GM18861 (cell line): ENCODE results near the gene TBC1D9B.
A peak's percentile ranks its signal among the peaks of the same experiment; 100 is the strongest.

Experiments
- ATAC-seq: cut with Tn5 transposase; IDR thresholded peaks from one replicate; pipeline ENCODE4 v1.9.1; 2021; ENCODE audit not compliant: unreplicated experiment

Gene TBC1D9B

DNA sequence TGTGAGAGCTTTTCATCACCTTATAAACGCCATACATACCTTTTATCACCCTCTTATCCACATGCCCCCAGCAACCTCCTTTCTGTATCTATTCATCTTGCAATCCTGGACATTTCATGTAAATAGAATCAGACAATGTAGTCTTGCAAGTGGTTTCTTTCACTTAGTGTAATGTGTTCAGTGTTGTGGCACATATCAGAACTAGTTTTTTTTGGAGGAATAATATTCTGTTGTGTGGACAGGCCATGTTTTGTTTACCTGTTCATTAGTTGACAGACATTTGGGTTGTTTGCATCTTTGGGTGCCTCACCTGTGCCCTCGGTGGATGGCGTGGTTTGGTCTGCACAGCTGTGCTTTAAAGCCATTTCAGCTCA lies 85.7 kb downstream of the TBC1D9B start:
- no peak for ATAC-seq

DNA sequence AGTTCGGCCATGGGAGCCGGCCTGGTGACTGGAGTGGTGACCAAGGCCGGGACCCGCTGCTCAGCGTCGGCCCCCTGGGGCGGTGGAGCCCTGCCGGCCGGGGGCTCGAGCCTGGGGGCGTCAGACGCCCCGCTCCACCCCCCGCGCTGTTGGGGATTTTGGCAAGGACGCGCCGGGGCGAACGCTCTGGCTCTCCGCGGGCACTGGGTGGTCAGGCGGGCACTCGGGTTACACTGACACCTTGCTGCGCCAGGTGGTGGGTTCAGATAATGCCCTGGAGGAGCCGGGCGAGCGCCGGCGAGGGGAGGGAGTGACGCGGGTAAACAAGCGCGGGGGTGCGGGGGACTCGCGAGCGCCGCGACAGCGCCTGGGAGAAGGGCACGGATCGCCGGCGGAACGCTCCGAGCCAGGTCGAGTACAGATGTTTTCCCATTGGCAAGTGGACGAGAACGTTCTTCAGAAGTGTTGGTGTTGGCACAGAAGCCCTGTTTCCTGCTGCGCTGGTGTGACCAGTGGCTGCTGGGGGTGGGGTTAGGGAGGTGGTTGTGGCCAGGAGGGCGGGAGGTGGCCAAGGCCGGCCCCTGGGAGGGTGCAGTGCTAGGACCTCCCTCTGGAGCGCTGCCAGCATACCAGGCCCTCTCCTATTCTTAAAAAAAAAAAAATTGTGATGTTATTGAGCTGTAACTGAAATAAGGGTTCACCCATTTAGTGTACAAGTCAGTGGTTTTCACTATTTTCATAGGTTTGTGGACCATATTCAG lies 86.2 kb downstream of the TBC1D9B start:
- peak; percentile 30 for ATAC-seq

DNA sequence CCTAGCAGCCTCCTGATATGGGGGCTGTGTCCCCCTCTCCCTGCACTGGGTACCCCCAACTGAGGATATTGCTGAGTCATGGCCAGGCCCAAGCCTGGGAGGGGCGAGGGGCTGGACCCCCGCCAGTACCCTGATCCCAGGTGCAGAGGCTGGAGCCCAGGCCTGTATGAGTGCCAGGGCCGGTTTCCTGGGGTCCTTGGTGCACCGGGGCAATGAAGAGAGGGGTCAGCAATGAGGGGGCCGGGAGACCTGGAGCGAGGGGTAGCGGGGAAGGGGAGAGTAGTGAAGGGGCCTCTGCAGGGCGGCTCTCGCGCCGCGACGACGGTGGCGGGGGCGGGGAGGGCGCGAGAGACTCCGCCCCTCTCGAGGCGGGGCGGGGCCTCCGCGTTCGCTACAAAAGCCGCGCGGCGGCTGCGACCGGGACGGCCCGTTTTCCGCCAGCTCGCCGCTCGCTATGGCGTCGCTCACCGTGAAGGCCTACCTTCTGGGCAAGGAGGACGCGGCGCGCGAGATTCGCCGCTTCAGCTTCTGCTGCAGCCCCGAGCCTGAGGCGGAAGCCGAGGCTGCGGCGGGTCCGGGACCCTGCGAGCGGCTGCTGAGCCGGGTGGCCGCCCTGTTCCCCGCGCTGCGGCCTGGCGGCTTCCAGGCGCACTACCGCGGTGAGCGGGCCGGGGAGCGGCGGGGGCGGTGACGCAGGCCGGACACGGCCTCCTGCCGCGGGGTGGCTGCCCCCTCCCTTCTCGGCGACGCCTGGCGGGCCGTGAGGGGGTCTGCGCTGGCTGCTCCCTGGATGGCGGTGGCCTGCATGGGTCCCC lies 87.0 kb downstream of the TBC1D9B start, which contains the start of gene SQSTM1:
Gene SQSTM1 (plus strand): TSS at position 423 of the 815 bp plus-strand sequence. CDS start 32 bp downstream, at position 455.
- peak; percentile 43 for ATAC-seq

DNA sequence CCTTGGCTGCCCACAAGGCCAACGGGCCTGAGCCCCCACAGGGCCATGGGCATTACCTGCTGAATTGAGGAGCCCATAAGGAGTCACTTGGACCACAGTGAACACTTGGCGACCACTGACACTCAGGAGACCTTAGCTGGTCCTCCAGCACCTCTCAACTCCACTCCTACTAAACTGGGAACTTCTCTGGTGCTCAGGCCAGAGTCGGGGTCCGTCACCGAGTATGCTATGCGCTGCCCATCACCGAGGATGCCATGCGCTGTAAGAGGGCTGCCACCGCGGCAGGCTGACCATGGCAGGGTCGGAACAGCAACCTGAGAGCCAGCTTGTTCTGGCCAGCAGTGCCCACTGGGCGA lies 87.6 kb downstream of the TBC1D9B start:
- no peak for ATAC-seq

DNA sequence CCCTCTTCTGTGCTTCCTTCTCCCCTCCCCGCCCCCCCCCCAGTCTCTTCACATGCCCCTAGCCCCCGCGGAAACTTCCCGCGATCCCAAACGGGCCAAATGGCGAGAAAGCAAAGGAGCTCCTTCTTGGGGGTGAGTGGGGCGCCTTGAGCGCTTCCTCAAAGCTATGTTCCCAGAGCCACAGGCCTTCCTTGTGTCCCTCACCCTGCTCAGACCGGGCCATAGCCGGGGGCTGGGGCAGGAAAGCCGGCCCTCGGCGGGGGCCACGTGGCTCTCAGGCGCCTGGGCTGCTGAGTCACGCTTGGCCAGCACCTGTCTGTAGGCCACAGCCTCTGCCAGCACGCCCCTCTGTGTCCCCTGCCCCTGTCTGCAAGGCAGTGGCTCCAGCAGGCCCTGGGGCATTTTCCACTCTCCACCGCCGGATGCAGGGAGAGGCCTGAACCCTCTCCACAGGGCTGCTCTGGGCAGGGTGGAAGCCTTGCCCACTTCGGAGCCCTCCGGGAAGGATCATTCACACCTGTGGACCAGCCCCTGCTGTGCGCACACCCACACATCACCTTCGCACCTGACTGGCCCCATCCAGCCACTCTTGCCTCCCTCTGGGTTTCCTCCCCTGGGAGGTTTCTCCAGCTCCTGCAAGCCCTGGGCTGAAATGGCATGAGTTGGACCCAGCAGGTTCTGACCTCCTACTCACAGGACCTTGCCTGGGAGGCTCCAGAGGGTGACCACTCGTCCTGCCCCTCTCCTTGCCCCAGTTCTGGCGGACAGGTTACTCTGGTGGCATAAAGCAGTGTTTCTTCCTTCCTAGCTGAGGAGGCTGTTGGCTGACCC lies 88.2 kb downstream of the TBC1D9B start:
- no peak for ATAC-seq

DNA sequence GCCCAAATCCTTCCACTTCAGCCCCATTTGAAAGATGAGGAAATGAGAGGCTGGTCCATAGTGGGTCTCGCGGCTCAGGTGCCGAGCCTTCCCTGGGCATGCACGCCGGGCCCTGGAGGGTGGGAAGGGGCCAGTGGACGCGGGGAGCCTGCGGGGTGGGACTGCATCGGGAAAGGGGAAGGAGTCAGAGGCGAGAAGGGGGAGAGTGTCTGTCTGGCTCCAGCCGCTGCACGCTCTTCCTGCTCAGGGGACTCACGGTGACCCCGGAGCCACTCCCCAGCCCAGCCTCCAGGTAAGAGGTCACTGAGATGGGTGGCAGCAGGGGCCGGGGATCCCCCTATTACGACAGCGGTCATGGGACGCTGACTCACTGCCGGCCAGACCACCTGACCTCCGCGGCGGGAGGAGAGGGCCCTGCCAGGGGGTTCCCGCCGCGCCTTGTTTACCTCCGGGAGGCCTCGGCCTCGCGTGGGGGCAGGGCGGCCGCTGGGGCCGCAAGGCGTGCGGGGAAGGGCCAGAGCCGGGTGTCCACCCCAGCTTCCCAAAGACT lies 88.9 kb downstream of the TBC1D9B start:
- peak; percentile 56 for ATAC-seq

DNA sequence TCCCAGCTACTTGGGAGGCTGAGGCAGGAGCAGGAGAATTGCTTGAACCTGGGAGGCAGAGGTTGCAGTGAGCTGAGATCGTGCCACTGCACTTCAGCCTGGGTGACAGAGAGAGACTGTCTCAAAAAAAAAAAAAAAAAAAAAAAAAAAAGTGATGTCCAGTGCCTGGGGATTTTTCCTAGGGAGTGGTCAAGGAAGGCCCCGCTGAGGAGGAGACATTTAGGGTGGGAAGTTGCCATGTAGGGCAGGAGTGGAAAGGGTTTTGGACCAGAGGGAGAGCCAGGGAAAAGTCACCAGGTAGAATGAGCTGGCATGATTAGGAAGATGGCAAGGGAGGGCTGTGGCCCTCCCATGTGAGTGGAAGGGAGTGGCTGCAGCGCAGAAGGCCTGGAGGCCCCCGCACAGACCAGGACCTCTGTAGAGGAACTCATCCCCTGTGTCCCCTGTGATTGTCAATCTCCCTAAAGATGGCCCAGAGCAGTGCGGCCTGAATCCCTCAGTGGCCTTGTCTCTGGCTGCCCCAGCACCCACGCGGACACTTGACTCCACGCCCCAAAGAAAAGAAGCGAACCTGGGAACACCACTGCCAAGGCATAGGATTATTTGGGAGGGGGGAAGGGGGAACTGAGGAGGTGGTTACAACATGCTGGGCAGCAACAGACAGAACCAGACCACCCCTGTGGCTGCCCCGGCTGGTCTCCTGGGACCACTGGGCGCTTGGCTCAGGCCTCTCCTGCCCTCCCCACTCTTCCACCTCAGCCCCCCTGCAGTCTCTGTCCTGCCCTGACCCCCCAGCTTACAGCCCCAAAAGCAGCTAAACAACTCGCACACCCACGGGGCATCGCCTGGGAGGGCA lies 89.6 kb downstream of the TBC1D9B start:
- ATAC-seq = no peak

DNA sequence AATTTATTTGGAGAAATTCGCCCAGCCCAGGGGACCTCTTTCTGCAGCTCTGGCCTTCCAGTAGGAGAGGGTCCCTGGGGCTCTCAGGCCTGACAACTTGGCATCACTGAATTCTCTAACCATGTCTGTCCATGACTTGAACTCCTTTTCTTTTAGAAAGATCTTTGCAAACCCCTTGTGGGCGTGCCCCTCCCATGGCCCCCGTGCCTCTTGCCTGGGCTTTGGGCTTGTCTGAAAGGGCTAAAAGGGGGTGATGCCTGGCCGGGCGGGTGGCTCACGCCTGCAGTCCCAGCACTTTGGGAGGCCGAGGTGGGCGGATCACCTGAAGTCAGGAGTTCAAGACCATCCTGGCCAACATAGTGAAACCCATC lies 90.2 kb downstream of the TBC1D9B start:
- no peak for ATAC-seq

DNA sequence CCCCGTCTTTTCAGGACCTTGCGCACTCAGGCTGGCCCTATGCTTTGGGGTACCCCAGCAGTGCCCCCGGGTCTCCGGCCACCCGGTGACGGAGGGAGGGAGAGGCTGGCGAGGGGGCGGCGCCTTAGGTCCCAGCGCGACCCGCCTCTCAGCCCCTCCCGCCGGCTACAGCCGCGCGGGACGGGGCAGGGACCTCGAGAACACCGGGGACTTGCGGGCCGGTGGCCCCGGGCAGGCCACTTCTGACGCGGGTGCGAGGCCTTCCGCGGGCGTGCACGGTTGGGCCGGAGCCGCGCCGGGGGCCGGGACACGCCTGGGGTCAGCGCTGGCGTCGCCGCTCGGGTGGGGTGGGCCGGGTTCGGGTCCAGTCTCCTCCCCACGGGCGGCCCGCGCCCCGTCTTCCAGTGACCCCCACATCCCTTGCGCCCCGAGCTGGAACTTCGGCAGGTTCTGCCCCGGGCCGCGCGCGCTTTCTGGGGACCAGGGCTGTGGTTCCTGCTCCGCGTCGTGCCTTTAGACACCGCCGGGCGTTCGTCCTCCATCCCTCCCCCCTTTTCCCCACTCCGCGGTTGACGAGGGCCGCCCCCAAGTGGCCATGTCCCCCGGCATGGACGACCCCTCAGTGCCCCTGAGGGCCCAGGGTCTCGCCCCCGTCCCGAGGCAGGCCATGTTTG lies 90.8 kb downstream of the TBC1D9B start:
- ATAC-seq = no peak

DNA sequence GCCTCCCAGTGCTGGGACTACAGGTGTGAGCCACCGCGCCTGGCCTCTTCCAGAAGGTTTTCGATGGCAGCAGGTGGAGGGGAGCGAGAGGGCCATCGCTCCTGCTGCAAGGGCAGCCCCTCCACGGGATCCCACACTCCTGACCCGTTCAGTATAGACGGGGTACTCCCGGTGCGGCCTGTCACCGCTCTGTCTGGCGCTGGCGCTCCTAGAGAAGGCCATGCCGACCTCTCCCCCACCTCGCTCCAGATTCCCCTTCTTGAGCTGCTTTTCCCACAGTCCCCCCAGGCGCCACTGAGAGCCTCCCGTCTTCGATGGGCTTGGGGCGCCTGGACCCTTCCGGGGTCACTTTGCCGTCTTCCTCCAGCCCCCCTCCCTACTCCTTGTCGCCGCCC lies 91.3 kb downstream of the TBC1D9B start:
- no peak for ATAC-seq

DNA sequence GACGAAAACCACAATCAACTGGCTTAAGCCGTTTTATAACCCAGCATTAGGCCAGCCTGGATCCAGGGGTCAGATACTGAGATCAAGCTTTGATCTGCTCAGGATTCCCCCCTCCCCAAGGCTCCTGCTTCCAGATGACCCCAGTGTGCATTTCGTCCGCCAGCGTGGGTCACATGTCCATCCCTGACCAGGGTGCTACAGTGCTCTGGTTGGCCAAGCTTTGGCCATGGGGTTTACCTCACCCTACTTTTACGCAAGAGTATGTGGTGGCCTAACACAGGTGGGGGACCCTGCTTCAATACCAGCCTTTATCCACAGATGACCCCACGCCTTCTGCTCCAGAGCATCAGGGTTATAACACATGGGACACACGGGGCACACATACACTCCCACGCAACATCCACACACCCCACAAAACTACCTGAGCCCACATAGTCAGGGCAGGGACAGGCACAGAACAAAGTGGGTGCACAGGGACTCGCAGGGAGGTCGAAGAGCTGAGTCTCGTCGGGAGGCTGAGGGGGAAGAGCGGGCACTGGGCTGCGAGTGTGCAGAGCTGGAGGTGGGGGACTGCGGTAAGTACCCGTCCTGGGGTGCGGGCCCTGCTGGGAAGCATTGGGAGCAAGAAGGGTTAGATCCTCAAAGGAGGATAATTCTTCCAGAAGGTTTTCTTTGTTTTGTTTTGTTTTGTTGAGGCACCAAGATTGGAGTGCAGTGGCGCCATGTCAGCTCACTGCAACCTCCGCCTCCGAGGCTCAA lies 92.0 kb downstream of the TBC1D9B start:
- no peak for ATAC-seq

DNA sequence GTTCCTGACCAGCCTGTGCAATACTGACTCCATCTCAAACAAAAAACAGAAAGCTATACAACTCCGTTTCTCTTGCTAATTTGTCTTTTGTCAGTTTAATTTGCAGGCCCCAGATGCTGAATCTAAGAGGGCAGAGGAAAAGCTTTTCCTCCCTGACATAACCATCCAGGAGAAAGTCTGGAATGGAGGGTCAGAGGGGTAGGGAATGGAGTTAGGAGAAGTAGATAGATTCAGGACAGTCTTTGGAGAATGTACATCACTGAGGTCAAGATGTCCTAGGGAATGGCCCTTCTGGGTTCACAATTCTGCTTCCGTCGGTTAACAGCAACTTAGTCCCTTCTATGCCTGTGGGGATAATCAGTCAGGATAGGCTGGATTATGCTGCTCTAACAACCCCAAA lies 93.6 kb downstream of the TBC1D9B start:
- ATAC-seq = no peak

DNA sequence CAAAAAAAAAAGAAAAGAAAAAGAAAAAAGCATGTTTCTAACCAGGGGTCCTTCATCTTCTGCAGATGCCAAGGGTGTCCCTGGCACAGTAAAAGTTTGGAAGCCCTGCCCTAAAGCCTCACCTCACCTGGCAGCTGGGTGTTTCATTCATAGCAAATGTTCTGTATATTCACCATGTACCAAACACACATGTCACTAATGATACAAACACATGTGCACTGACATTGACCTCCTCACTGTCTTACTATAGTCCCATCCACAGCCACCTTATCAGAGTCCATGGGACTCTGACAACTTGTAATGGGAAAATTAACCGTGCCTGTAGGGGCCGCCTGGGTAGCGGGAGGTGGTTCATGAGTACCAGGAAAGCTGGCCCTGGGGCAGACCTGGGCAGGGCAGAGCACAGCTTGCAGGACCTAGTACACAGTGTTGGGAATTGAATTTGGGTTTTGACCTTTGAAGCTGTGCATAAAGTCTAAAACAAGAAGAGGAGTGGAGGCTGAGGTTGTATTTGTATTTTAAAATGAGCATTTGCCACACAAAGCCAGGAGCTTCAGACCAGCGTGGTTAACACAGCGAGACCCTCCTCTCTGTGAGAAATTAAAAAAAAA lies 94.6 kb downstream of the TBC1D9B start:
- no peak for ATAC-seq

DNA sequence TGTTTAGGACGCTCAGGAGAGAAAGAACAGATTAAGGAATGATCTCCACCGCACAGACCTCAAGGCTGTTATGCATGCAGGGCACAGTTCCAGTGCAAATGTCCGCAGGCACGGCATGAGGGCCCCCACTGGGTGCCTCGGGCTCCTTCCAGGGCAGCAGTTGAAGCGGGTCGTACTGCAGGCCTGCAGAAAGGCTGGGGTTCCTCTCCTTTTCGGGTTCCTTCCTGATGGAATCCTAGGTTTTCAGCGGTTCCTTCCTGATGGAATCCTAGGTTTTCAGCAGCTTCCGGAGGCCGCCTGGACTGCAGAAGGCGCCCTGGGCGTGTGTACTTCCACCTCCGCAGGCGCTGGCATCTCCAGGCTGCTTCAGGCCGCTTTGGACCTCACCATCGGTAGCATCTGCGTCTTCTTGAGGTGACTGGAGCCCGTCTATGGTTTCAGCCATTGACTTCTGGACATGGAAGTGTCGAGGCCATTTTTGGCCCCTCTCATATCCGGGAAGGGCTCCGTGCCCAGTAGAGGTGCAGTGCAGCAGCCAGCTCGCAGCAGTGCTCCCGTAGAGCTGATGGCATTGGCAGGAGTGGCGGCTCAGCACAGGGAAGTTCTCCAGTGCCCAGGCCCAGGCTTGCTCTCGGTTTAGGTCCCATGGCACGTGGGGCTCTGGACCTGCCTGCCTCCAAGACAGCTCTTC lies 95.4 kb downstream of the TBC1D9B start:
- no peak for ATAC-seq
